ENCODE results near the gene CFAP47. TPM values are rescaled to one million over a fixed set of nuclear protein-coding genes. Genes with fewer than 3 reads are reported as not detected.
A peak's percentile ranks its signal among the peaks of the same experiment; 100 is the strongest.

The CFAP47 gene, protein sequence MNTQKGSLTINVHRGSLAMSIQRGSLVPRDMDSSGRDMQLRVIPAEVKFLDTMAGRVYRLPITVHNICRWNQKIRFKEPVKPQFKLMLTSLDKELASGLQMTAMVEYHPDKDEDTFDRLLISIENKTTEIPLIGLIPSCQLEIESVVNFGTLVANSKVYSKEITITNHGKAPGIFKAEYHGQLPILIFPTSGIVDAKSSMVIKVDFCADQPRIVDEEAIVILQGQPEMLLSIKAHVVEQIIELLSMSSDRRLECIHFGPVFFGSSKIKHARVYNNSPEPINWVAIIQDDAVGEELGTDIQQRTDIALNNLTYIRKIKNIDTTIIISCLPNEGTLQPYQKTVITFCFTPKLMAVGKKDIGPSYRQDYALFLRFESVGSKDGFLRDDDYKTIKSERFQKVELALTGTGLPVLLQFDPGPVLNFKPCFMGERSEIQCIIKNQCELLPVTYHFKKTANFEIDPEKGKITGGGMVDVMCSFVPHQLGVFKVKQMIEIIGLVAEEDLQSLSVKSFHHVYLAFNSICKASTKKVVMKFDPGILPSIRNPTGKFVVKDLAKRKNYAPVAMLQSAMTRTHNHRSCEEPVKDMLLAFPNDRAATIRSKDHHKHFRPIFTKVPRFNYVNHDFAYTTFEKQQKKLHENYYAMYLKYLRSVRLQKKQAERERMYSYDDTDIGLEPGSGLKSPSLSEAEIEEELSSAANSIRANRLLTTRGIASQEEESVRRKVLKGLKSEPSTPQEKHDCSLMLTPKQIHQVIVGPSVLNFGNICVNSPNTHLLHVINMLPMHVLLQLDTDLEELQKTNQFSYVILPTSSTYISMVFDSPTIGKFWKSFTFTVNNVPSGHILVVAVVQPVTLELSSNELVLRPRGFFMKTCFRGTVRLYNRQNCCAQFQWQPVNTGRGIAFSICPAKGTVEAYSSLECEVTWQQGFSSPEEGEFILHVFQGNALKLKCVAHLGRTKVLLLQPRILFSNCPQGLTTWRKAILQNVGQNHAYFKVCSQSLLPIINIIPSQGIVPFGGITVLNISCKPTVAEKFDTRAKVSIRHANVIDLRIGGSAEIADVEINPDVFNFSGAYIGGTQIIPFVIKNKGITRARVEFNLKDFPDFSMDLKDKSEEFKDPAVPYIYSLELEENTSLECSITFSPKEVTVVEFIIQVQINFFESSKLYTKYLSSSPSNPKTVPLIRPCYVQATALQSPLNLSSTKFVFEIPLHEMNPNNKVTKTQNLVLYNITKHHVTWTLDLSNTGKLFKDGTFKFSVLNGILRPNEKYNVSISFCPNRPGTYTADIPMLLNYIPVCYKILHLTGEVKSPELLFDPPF (N-terminal part only)
- total RNA-seq (under 1 TPM in 4 of 7 donors, not detected in 3; 0.09 to 0.33 (median 0.19) TPM), polyA plus RNA-seq (under 1 TPM in 1 of 3 donors, not detected in 2; 0.03 TPM)
- long read RNA-seq, donor 1, result 0 reads
- long read RNA-seq, donor 2, result 0 reads

DNA sequence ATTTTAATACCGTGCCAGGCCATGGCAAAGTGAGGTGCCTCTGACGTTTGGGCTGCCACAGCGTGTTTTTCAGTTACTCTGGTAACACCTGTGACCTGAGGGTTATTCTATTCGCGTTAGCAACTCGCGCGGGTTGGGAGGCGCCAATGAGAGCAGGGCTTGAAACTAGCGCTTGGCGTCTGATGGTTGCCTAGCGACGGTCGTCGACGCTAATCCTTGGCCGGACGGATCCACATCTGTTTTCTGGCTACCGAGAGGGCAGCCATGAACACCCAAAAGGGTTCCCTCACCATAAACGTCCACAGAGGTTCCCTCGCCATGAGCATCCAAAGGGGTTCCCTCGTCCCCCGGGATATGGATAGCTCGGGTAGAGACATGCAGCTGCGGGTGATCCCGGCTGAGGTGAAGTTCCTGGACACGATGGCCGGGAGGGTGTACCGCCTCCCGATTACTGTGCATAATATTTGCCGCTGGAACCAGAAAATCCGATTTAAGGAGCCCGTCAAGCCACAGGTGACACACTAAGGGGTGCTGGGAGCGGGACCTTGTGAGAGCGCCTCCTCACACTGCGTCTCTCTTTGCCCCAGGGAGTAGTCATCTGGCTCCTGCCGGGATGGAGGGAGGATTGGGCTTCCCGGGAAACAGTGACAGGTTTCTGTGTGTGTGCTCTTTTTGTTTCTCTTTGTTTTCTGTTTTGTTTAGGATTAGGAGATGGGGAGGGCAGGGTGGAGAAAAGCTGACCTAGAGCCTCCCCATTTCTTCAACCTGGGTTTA, at the start of gene CFAP47:
TSS of gene CFAP47 (plus strand) at position 199 of the 774 bp plus-strand sequence. CDS start at position 265, 66 bp downstream.
- no peaks in the 10 kb centered on the region for H3K36me3 ChIP-seq
- H3K9me3 ChIP-seq, result no peaks in the 10 kb centered on the region
- peak within 1 kb of the TSS in 2 of 8 donors; percentile 20 to 49 for H3K4me3 ChIP-seq
- peaks cover 0 to 4% (median 0%) of the 10 kb centered on the region in 7 donors for H3K27me3 ChIP-seq (replicated peaks in 1 of 7)
- no peaks in the 10 kb centered on the region for H3K4me1 ChIP-seq
- DNase-seq, result peak; percentile 63
- TF ChIP-seq POLR2AphosphoS5 (IDR thresholded peaks at IDR 0.05) (no peak), POLR2A (IDR thresholded peaks at IDR 0.05) (no peak)
- TF ChIP-seq, protein P1, sequence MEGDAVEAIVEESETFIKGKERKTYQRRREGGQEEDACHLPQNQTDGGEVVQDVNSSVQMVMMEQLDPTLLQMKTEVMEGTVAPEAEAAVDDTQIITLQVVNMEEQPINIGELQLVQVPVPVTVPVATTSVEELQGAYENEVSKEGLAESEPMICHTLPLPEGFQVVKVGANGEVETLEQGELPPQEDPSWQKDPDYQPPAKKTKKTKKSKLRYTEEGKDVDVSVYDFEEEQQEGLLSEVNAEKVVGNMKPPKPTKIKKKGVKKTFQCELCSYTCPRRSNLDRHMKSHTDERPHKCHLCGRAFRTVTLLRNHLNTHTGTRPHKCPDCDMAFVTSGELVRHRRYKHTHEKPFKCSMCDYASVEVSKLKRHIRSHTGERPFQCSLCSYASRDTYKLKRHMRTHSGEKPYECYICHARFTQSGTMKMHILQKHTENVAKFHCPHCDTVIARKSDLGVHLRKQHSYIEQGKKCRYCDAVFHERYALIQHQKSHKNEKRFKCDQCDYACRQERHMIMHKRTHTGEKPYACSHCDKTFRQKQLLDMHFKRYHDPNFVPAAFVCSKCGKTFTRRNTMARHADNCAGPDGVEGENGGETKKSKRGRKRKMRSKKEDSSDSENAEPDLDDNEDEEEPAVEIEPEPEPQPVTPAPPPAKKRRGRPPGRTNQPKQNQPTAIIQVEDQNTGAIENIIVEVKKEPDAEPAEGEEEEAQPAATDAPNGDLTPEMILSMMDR (IDR thresholded peaks at IDR 0.05 in 8 of 11, conservative IDR thresholded peaks at IDR 0.05 in 3 of 11), result no peak
- H3K27ac ChIP-seq, result no peak within 1 kb of the TSS
- WGBS, 5 donors, result 6 to 34% (median 21%) methylated on average over 14 to 38 of the region's 38 CpGs
- intact Hi-C loops (cut with DNase I; ENCODE audit: low total_unique reads), result no loop called here

DNA sequence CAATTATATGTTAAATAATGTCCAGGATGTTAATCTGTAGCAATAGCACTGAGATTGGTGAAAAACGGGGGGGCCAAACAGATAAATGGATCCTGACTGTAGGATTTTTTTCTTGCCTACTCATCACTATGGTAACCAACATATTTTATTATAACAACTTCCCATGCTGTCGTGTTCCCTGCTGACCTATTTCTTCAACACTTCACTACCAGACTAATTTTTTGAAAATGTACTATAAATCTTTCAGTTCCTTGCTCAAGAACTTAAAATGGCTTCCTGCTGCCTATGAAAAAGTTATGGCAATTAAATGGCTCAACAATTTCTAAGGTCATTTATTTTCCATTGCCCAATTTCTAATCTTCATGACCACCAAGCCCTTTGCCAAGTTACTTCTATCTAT, 38.9 kb upstream of the CFAP47 start:
- no peaks in the 10 kb centered on the region for H3K36me3 ChIP-seq
- no peaks in the 10 kb centered on the region for H3K27me3 ChIP-seq (replicated peaks in 1 of 7)
- H3K4me3 ChIP-seq, result no peak overlapping the region
- no peak for DNase-seq
- intact Hi-C loops (cut with DNase I; ENCODE audit: low total_unique reads), result no loop called here
- no peaks in the 10 kb centered on the region for H3K9me3 ChIP-seq
- H3K27ac ChIP-seq, result no peak overlapping the region
- no peaks in the 10 kb centered on the region for H3K4me1 ChIP-seq
- TF ChIP-seq POLR2AphosphoS5 (IDR thresholded peaks at IDR 0.05), result no peak
- TF ChIP-seq POLR2A (IDR thresholded peaks at IDR 0.05), result no peak
- TF ChIP-seq, protein P1 (IDR thresholded peaks at IDR 0.05 in 8 of 11, conservative IDR thresholded peaks at IDR 0.05 in 3 of 11), result no peak
- 17 to 37% (median 27%) methylated on average over 2 of the region's 2 CpGs for WGBS, 5 donors

DNA sequence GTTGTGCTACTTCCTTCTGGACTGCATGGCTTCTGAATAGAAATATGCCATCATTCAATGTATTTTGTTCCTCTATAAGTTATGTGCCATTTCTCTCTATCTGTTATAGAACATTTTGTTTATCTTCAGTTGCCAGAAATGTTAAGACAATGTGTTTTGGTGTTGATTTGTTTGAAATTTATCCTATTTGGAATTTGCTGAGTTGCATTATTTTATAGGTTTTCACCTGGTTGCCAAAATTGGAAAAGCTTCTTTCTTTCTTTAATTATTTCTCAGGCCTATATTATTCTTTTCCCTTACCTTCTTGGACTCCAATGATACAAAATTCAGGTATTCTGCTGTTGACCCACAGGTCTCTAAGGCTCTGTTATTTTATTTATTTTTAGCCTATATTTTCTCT, 33.4 kb upstream of the CFAP47 start:
- Histone ChIP-seq H3K4me3 (no peak overlapping the region), H3K9me3 (no peaks in the 10 kb centered on the region), H3K4me1 (no peaks in the 10 kb centered on the region), H3K36me3 (no peaks in the 10 kb centered on the region), H3K27me3 (replicated peaks in 1 of 7) (no peaks in the 10 kb centered on the region), H3K27ac (no peak overlapping the region)
- DNase-seq, result no peak
- intact Hi-C loops (cut with DNase I; ENCODE audit: low total_unique reads), result no loop called here
- TF ChIP-seq POLR2A (IDR thresholded peaks at IDR 0.05), result no peak
- TF ChIP-seq POLR2AphosphoS5 (IDR thresholded peaks at IDR 0.05), result no peak
- TF ChIP-seq, protein P1 (IDR thresholded peaks at IDR 0.05 in 8 of 11, conservative IDR thresholded peaks at IDR 0.05 in 3 of 11), result no peak

Data from spleen (tissue), 13 donors.